T-cell (primary cell): ENCODE data around the gene ANP32E. TPM values are rescaled to one million over a fixed set of nuclear protein-coding genes. Genes with fewer than 3 reads are reported as not detected.

Experiments
- ATAC-seq, 4 experiments: fragments of 200-7000 bp in 3 of 4; fragments of 150-1000 bp in 1 of 4; cut with Tn5 transposase; replicated peaks in 1 of 4; 1 replicate in 3 of 4; 2 replicates in 1 of 4; pipeline ENCODE4 v1.10.0; 2021; ENCODE audit warnings: moderate library complexity in 3 of 4, mild to moderate bottlenecking in 2 of 4, moderate number of reproducible peaks in 1 of 4
- CTCF ChIA-PET, 2 donors: fragments of 300-600 bp; sonication (Branson Sonifier 250); formaldehyde crosslinking; loops; one replicate each; lab custom pipeline; 2022; ENCODE audit warnings: antibody characterized with exemption in 2 of 2; lab: Charles Lee
- POLR2A ChIA-PET, 2 donors: fragments of 300-600 bp; sonication (Branson Sonifier 250); formaldehyde crosslinking; loops; one replicate each; lab custom pipeline; 2022; ENCODE audit warnings: antibody characterized with exemption in 2 of 2; lab: Charles Lee
- DNase-seq, 35 experiments: peaks; one replicate each; pipeline versions ENCODE4 v3.0.0 to v3.0.0-alpha.2; 2013 to 2023
- H3K27ac ChIP-seq: one replicate; pipeline ENCODE4 v1.5.1; 2013; ENCODE audit warnings: low read length
- H3K27me3 ChIP-seq, 2 experiments: replicated peaks in 1 of 2; 1 replicate in 1 of 2; 2 replicates in 1 of 2; pipeline versions ENCODE4 v1.6.1 to v1.7.0; 2013; ENCODE audit warnings: low read length in 1 of 2, mixed read lengths in 1 of 2; ENCODE audit not compliant: control insufficient read depth in 2 of 2, insufficient read depth in 2 of 2; ENCODE audit errors: extremely low read depth in 1 of 2
- H3K36me3 ChIP-seq, 2 donors: 1 replicate in 1 of 2; 2 replicates in 1 of 2; pipeline versions ENCODE4 v1.6.1 to v1.7.0; 2013; ENCODE audit warnings: low read length in 1 of 2; ENCODE audit not compliant: control insufficient read depth in 2 of 2, insufficient read depth in 1 of 2; ENCODE audit errors: extremely low read depth in 1 of 2
- H3K4me1 ChIP-seq, 2 experiments: 1 replicate in 1 of 2; 2 replicates in 1 of 2; pipeline versions ENCODE4 v1.6.1 to v1.7.0; 2013; ENCODE audit warnings: low read length in 2 of 2, mixed read lengths in 1 of 2; ENCODE audit not compliant: insufficient read depth in 2 of 2, control insufficient read depth in 1 of 2; ENCODE audit errors: extremely low read depth in 1 of 2
- H3K4me3 ChIP-seq, 2 donors: 1 replicate in 1 of 2; 2 replicates in 1 of 2; pipeline versions ENCODE4 v1.5.1 to v1.7.0; 2013; ENCODE audit warnings: mild to moderate bottlenecking in 2 of 2, low read length in 1 of 2, moderate library complexity in 1 of 2; ENCODE audit not compliant: control insufficient read depth in 1 of 2; ENCODE audit errors: extremely low read depth in 1 of 2
- H3K9me3 ChIP-seq: 2 replicates; pipeline ENCODE4 v1.7.0; 2013
- H3K27ac Mint-ChIP-seq, 2 donors: one replicate each; pipeline ENCODE4 v1.8.0; 2020 to 2021; ENCODE audit warnings: mild to moderate bottlenecking in 2 of 2, mixed read lengths in 2 of 2
- H3K27me3 Mint-ChIP-seq, 2 donors: one replicate each; pipeline ENCODE4 v1.8.0; 2021 to 2022; ENCODE audit warnings: mixed read lengths in 2 of 2
- H3K36me3 Mint-ChIP-seq: one replicate; pipeline ENCODE4 v1.8.0; 2021; ENCODE audit warnings: mixed read lengths
- H3K4me1 Mint-ChIP-seq, 3 donors: one replicate each; pipeline ENCODE4 v1.8.0; 2020 to 2022; ENCODE audit warnings: mixed read lengths in 3 of 3, mild to moderate bottlenecking in 1 of 3
- H3K4me3 Mint-ChIP-seq, 3 donors: one replicate each; pipeline ENCODE4 v1.8.0; 2020 to 2022; ENCODE audit warnings: mild to moderate bottlenecking in 3 of 3, mixed read lengths in 3 of 3, moderate library complexity in 3 of 3
- H3K9me3 Mint-ChIP-seq, 3 donors: one replicate each; pipeline ENCODE4 v1.8.0; 2020 to 2022; ENCODE audit warnings: mixed read lengths in 3 of 3
- WGBS: methylation state at CpG from one replicate; pipeline ENCODE4 v1.1.5; 2013; ENCODE audit warnings: missing lambda C conversion rate; ENCODE audit not compliant: insufficient coverage; 5-methylcytosine and 5-hydroxymethylcytosine counted together
- total RNA-seq, 35 experiments: library from RNA in 6 of 35; stranded (reverse) in 6 of 35; fragments of 120-200 nt in 1 of 35; gene quantifications; one replicate each; pipeline versions ENCODE4 v1.2.1 to v1.2.4 and lab custom pipeline; 2013 to 2026

ANP32E gene
- total RNA-seq, 5 donors from 2014 or later (not counting 1 experiment from before 2014, with no cell fraction given) = 40.2 to 46.3 (median 44.9) TPM

GRCh38 chr1:150176593-150176992 is 59.3 kb downstream of the ANP32E start:
- peaks cover 1 to 4% of the 10 kb centered on the region in 2 donors for H3K27me3 Mint-ChIP-seq
- WGBS = no CpG with 5 or more reads among the region's 3 CpGs
- no peaks in the 10 kb centered on the region for H3K4me1 Mint-ChIP-seq
- Histone ChIP-seq H3K9me3 (no peaks in the 10 kb centered on the region), H3K27ac (no peak overlapping the region), H3K36me3 (no peaks in the 10 kb centered on the region), H3K27me3 (peaks cover 0 to 3% of the 10 kb centered on the region in 2 experiments), H3K4me3 (no peak overlapping the region), H3K4me1 (no peaks in the 10 kb centered on the region)
- H3K4me3 Mint-ChIP-seq = no peak overlapping the region
- no peaks in the 10 kb centered on the region for H3K9me3 Mint-ChIP-seq
- no peak for DNase-seq
- ChIA-PET CTCF (interaction anchor here in 1 of 2 donors (0.7 to 1.1 kb wide), 2 partner anchors 10 to 482 kb away, joined by 3 to 4 read pairs; no protein-coding TSS in a partner anchor), POLR2A (interaction anchor here in 1 of 2 donors (0.6 kb wide), 1 partner anchor 243 kb away, joined by 5 read pairs; no protein-coding TSS in a partner anchor)
- ATAC-seq = no peak
- H3K36me3 Mint-ChIP-seq = no peaks in the 10 kb centered on the region
- no peak overlapping the region for H3K27ac Mint-ChIP-seq

DNA sequence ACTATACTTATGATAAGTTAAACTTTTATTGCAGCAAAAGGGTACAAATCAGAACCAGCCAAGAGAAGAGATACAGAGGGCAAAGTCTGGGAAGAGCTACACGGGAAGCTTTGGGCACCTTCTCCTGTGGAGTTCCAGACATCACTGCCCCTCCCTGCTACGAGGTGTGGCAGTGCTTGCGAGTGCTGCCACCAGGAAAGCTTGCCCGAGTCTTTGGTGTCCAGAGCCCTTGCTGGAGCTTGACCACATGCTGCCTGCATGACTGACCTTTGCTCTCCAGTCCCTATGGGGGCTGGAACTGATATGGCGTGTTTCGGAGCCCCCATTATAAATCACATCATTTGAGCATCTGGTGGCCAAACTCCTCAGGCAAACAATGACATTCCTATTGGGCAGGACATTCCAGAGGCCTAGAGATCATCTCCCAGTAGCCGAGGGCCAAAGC is 62.7 kb downstream of the ANP32E start:
- Histone ChIP-seq H3K27ac (no peak overlapping the region), H3K27me3 (peaks cover 0 to 3% of the 10 kb centered on the region in 2 experiments), H3K36me3 (no peaks in the 10 kb centered on the region), H3K4me3 (no peak overlapping the region), H3K4me1 (no peaks in the 10 kb centered on the region), H3K9me3 (no peaks in the 10 kb centered on the region)
- peaks cover 1 to 4% of the 10 kb centered on the region in 2 donors for H3K27me3 Mint-ChIP-seq
- no peak for DNase-seq
- ATAC-seq = no peak
- no peak overlapping the region for H3K4me3 Mint-ChIP-seq
- H3K4me1 Mint-ChIP-seq = no peaks in the 10 kb centered on the region
- H3K36me3 Mint-ChIP-seq = no peaks in the 10 kb centered on the region
- H3K27ac Mint-ChIP-seq = no peak overlapping the region
- WGBS = 88% methylated on average over 6 of the region's 7 CpGs
- ChIA-PET POLR2A (no interaction called here), CTCF (no interaction called here)
- H3K9me3 Mint-ChIP-seq = no peaks in the 10 kb centered on the region

- Histone ChIP-seq H3K36me3 (no peaks in the 10 kb centered on the region), H3K9me3 (no peaks in the 10 kb centered on the region), H3K4me3 (no peak overlapping the region), H3K27ac (no peak overlapping the region), H3K27me3 (peaks cover 0 to 3% of the 10 kb centered on the region in 2 experiments), H3K4me1 (no peaks in the 10 kb centered on the region)
- DNase-seq (no peak), ATAC-seq (no peak)
- WGBS = 83% methylated on average over 1 of the region's 2 CpGs
- POLR2A ChIA-PET = no interaction called here
- H3K27ac Mint-ChIP-seq = no peak overlapping the region
- no peaks in the 10 kb centered on the region for H3K4me1 Mint-ChIP-seq
- no peak overlapping the region for H3K4me3 Mint-ChIP-seq
- H3K9me3 Mint-ChIP-seq = no peaks in the 10 kb centered on the region
- peaks cover 1 to 4% of the 10 kb centered on the region in 2 donors for H3K27me3 Mint-ChIP-seq
- no peaks in the 10 kb centered on the region for H3K36me3 Mint-ChIP-seq
- CTCF ChIA-PET = interaction anchor here (0.6 to 3.2 kb wide), 3 partner anchors 9 to 15 kb away, joined by 3 to 12 read pairs (median 5); no protein-coding TSS in a partner anchor
Observed at GRCh38 chr1:150171801-150172200, 64.1 kb downstream of the ANP32E start.

DNA sequence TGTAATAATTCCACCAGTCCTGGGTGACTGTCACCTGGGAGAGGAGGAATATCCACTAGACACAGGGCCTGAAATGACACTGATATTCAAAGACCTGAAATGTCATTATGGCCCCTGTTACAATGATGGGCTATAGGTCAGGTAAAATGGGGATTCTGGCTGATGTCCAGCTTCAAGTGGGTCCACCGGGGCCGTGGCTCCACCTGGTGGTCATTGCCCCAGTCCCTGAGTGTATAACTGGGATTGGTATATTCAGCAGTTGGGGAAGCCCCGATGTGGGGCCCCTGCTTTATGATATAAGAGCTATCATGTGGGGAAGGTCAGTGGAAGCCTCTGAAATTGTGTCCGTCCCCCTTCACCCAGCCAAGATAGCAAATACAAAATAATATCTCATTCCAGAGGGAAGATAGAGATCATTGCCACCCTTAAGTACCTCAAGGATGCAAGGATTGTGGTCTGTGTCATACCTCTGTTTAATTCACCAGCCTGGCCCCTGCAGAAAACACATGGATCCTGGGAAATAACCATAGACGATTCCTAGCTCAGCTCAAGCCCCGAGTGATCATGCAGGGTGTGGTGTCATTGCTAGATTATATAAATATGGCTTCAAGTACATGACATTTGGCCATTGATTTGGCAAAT is 66.8 kb downstream of the ANP32E start:
- CTCF ChIA-PET = interaction anchor here (0.8 to 3.2 kb wide), 7 partner anchors 18 to 207 kb away, joined by 3 to 19 read pairs (median 5); no protein-coding TSS in a partner anchor
- Mint-ChIP-seq H3K9me3 (no peaks in the 10 kb centered on the region), H3K27ac (no peak overlapping the region), H3K27me3 (peaks cover 1 to 4% of the 10 kb centered on the region in 2 donors), H3K36me3 (no peaks in the 10 kb centered on the region), H3K4me1 (peaks cover 4 to 20% (median 14%) of the 10 kb centered on the region in 3 donors), H3K4me3 (no peak overlapping the region)
- Histone ChIP-seq H3K4me1 (no peaks in the 10 kb centered on the region), H3K4me3 (no peak overlapping the region), H3K27me3 (peaks cover 0 to 3% of the 10 kb centered on the region in 2 experiments), H3K27ac (no peak overlapping the region), H3K36me3 (no peaks in the 10 kb centered on the region), H3K9me3 (no peaks in the 10 kb centered on the region)
- POLR2A ChIA-PET = interaction anchor here in 1 of 2 donors (0.6 kb wide), 2 partner anchors 9 to 42 kb away, joined by 6 to 16 read pairs; no protein-coding TSS in a partner anchor
- ATAC-seq = peak in 3 of 4 experiments; percentile 43 to 61 (median 46)
- DNase-seq = peak in 22 of 35 experiments; percentile 19 to 67 (median 40)
- 29% methylated on average over 4 of the region's 6 CpGs for WGBS

Other genes starting within 250 kb of the ANP32E start
- 10 to 100 TPM in 3 of 5 donors, 1 to 10 TPM in 2; 7.8 to 13.7 (median 10.2) TPM for gene OTUD7B, start 225.4 kb downstream of the ANP32E start, total RNA-seq
- gene VPS45, start 168.3 kb downstream of the ANP32E start, total RNA-seq = 10 to 100 TPM; 24.9 to 30.7 (median 28.0) TPM
- 100 to 1,000 TPM in 3 of 5 donors, 10 to 100 TPM in 2; 68.9 to 183 (median 154) TPM for gene PLEKHO1, start 86.2 kb downstream of the ANP32E start, total RNA-seq
- not detected for gene CA14, start 21.7 kb upstream of the ANP32E start, total RNA-seq
- gene APH1A, start 32.9 kb upstream of the ANP32E start, total RNA-seq = 100 to 1,000 TPM; 118 to 133 (median 124) TPM
- 1 to 10 TPM; 2.1 to 4.1 (median 3.2) TPM for gene C1orf54, start 36.7 kb upstream of the ANP32E start, total RNA-seq
- 1 to 10 TPM in 4 of 5 donors, under 1 TPM in 1; 0.63 to 2.9 (median 1.3) TPM for gene CIART, start 46.4 kb upstream of the ANP32E start, total RNA-seq
- gene MRPS21, start 57.7 kb upstream of the ANP32E start, total RNA-seq = 10 to 100 TPM; 51.9 to 75.0 (median 66.8) TPM
- 100 to 1,000 TPM; 100 to 153 (median 105) TPM for gene PRPF3, start 85.4 kb upstream of the ANP32E start, total RNA-seq
- 10 to 100 TPM; 44.2 to 50.6 (median 46.7) TPM for gene RPRD2, start 128.0 kb upstream of the ANP32E start, total RNA-seq